ENCODE measurements around the gene ZGPAT. TPM values are rescaled to one million over a fixed set of nuclear protein-coding genes. Genes with fewer than 3 reads are reported as not detected.

ZGPAT gene
- total and polyA plus RNA-seq, 2 of the 13 experiments (the other 11 are each of a cell fraction or from before 2014, with no cell fraction given) = 23.0 to 41.9 TPM

GRCh38 chr20:63696628-63697356, 11.0 kb upstream of the ZGPAT start, which contains the start of gene TNFRSF6B (continued):
- TF ChIP-seq ZNF513 (CRISPR knock-in tag; conservative IDR thresholded peaks at IDR 0.05) (no peak), RFX5 (IDR thresholded peaks at IDR 0.05; ENCODE audit: low read depth, low read length) (no peak), SRSF1 (optimal IDR thresholded peaks at IDR 0.05; ENCODE audit: low read depth, low read length) (peak; percentile 71), POGK (CRISPR knock-in tag; conservative IDR thresholded peaks at IDR 0.05) (peak; percentile 38; the same call in 1 of the 2 replicates), MYC (CRISPR knock-in tag; IDR thresholded peaks at IDR 0.05; ENCODE audit: borderline replicate concordance) (peak; percentile 39; the same call in 1 of the 2 replicates), BRD4 (CRISPR knock-in tag; IDR thresholded peaks at IDR 0.05) (0 out of 2 replicates have a peak, but pooled peaks have one; percentile 40)

GRCh38 chr20:63697357-63697867, 10.4 kb upstream of the ZGPAT start:
- Histone ChIP-seq H3K4me2 (ENCODE audit: low read depth, low read length) (peak overlapping the region; percentile 63), H3K36me3 (replicated peaks in 1 of 2; ENCODE audit: control insufficient read depth in 1 of 2, insufficient read depth in 2 of 2, low read length in 2 of 2) (peaks cover 4% of the 10 kb centered on the region in 2 experiments; a peak in 4 of 5 replicates), H3K9ac (ENCODE audit: insufficient read depth, low read depth, low read length) (no peak overlapping the region), H4K20me1 (ENCODE audit: insufficient read depth, low read length) (peaks cover 4% of the 10 kb centered on the region; the same call in 1 of the 2 replicates), H3K4me1 (ENCODE audit: insufficient read depth, low read length) (peaks cover 21% of the 10 kb centered on the region), H2AFZ (ENCODE audit: low read length) (no peak overlapping the region), H3K27ac (ENCODE audit: extremely low read length, insufficient read depth, low read length) (no peak overlapping the region), H3K9me3 (ENCODE audit: low read length) (no peaks in the 10 kb centered on the region), H3K4me3 (replicated peaks in 1 of 3; ENCODE audit: insufficient read depth in 1 of 3, low read depth in 2 of 3, low read length in 3 of 3) (peak overlapping the region in 1 of 3 experiments; percentile 43; a peak in 1 of 6 replicates), H3K79me2 (ENCODE audit: insufficient read depth, low read length) (no peaks in the 10 kb centered on the region), H3K27me3 (ENCODE audit: control insufficient read depth in 1 of 2, insufficient read depth in 2 of 2, low read length in 2 of 2) (no peaks in the 10 kb centered on the region)
- intact Hi-C loops (cut with micrococcal nuclease; ENCODE audit: unreplicated experiment) = no loop called here
- ATAC-seq (peak; percentile 23), DNase-seq (ENCODE audit: low spot score) (no peak), FAIRE-seq (no peak)
- POLR2A ChIA-PET = interaction anchor here (1.0 to 2.0 kb wide), 5 partner anchors 11 to 43 kb away, joined by 3 to 11 read pairs (median 4); partner anchors contain the start of genes ARFRP1, RTEL1 and ZGPAT
- BruUV-seq (replicated peaks) = no TSS peak
- CTCF ChIA-PET (ENCODE audit: low intra/inter-chr PET ratio, low total read pairs) = no interaction called here
- in situ Hi-C loops (cut with HindIII; ENCODE audit: extremely low pct_ligation_motif_present, low pct_unique_long_range_greater_than_20kb) = no loop called here
- 82% methylated on average over 4 of the region's 7 CpGs for WGBS (ENCODE audit: low lambda C conversion rate)
- TF ChIP-seq ZNF616 (CRISPR knock-in tag; IDR thresholded peaks at IDR 0.05; ENCODE audit: low read depth) (0 out of 2 replicates have a peak, but pooled peaks have one; percentile 51), ZNF687 (CRISPR knock-in tag; IDR thresholded peaks at IDR 0.05) (peak; percentile 52), ZFX (CRISPR knock-in tag; IDR thresholded peaks at IDR 0.05; ENCODE audit: low read depth) (0 out of 2 replicates have a peak, but pooled peaks have one; percentile 17), ZBTB46 (CRISPR knock-in tag; IDR thresholded peaks at IDR 0.05; ENCODE audit: borderline replicate concordance) (0 out of 2 replicates have a peak, but pooled peaks have one; percentile 38)
